Mesenchymal stem cell (in vitro differentiated cells and primary cell): ENCODE results near the gene GBP4.

Experiments
- DNase-seq: peaks from one replicate; pipeline ENCODE4 v3.0.0-alpha.2; 2013
- H2AFZ ChIP-seq: one replicate; pipeline ENCODE4 v1.6.1; 2013; ENCODE audit warnings: low read depth, mild to moderate bottlenecking, control low read depth, inconsistent platforms, low read length, moderate library complexity
- H2AK5ac ChIP-seq: 2 replicates; pipeline ENCODE4 v1.6.1; 2013; ENCODE audit warnings: low read length, moderate library complexity, mild to moderate bottlenecking, inconsistent platforms; ENCODE audit not compliant: severe bottlenecking
- H2BK120ac ChIP-seq: one replicate; pipeline ENCODE4 v1.6.1; 2013; ENCODE audit warnings: low read depth, mild to moderate bottlenecking, inconsistent platforms, low read length, moderate library complexity
- H2BK12ac ChIP-seq, 2 experiments: one replicate each; pipeline ENCODE4 v1.6.1; 2013; ENCODE audit warnings: inconsistent platforms in 2 of 2, low read length in 2 of 2, mild to moderate bottlenecking in 2 of 2, moderate library complexity in 2 of 2, control low read depth in 1 of 2
- H2BK15ac ChIP-seq: one replicate; pipeline ENCODE4 v1.6.1; 2013; ENCODE audit warnings: mild to moderate bottlenecking, low read depth, inconsistent platforms; ENCODE audit not compliant: poor library complexity, severe bottlenecking
- H2BK5ac ChIP-seq: 2 replicates; pipeline ENCODE4 v1.6.1; 2013; ENCODE audit warnings: low read depth, mild to moderate bottlenecking, low read length, control low read depth, inconsistent platforms; ENCODE audit not compliant: poor library complexity, severe bottlenecking
- H3K14ac ChIP-seq, 2 experiments: one replicate each; pipeline ENCODE4 v1.6.1; 2013; ENCODE audit warnings: inconsistent platforms in 2 of 2, low read length in 2 of 2, control low read depth in 1 of 2, mild to moderate bottlenecking in 1 of 2, moderate library complexity in 1 of 2
- H3K18ac ChIP-seq, 2 experiments: one replicate each; pipeline ENCODE4 v1.6.1; 2013; ENCODE audit warnings: inconsistent platforms in 2 of 2, low read length in 2 of 2, control low read depth in 1 of 2, low read depth in 1 of 2, mild to moderate bottlenecking in 1 of 2
- H3K23ac ChIP-seq, 2 experiments: one replicate each; pipeline ENCODE4 v1.6.1; 2013; ENCODE audit warnings: inconsistent platforms in 2 of 2, low read length in 2 of 2, mild to moderate bottlenecking in 2 of 2, moderate library complexity in 2 of 2, control low read depth in 1 of 2
- H3K27ac ChIP-seq: 2 replicates; pipeline ENCODE4 v1.5.1; 2013; ENCODE audit warnings: mild to moderate bottlenecking, moderate library complexity, low read length, control low read depth, inconsistent platforms; ENCODE audit not compliant: poor library complexity, severe bottlenecking
- H3K27me3 ChIP-seq, 2 experiments: 2 replicates each; pipeline versions ENCODE4 v1.6.1 to v1.7.0; 2013; ENCODE audit warnings: low read length in 2 of 2, mild to moderate bottlenecking in 2 of 2, moderate library complexity in 2 of 2, control low read depth in 1 of 2, inconsistent platforms in 1 of 2; ENCODE audit not compliant: control insufficient read depth in 1 of 2, insufficient read depth in 1 of 2
- H3K36me3 ChIP-seq, 2 experiments: 2 replicates each; pipeline versions ENCODE4 v1.6.1 to v1.7.0; 2013; ENCODE audit warnings: low read length in 2 of 2, control low read depth in 1 of 2, inconsistent platforms in 1 of 2, low read depth in 1 of 2, mild to moderate bottlenecking in 1 of 2; ENCODE audit not compliant: insufficient read depth in 2 of 2, control insufficient read depth in 1 of 2
- H3K4ac ChIP-seq, 2 experiments: one replicate each; pipeline ENCODE4 v1.6.1; 2013; ENCODE audit warnings: inconsistent platforms in 2 of 2, low read length in 2 of 2, mild to moderate bottlenecking in 2 of 2, moderate library complexity in 2 of 2, control low read depth in 1 of 2, low read depth in 1 of 2
- H3K4me1 ChIP-seq: 2 replicates; pipeline ENCODE4 v1.6.1; 2013; ENCODE audit warnings: low read depth, low read length, control low read depth; ENCODE audit not compliant: control insufficient read depth, insufficient read depth
- H3K4me2 ChIP-seq: 2 replicates; pipeline ENCODE4 v1.6.1; 2013; ENCODE audit warnings: low read length, mild to moderate bottlenecking, inconsistent platforms; ENCODE audit not compliant: poor library complexity, severe bottlenecking
- H3K4me3 ChIP-seq, 2 experiments: 2 replicates each; pipeline versions ENCODE4 v1.5.1 to v1.7.0; 2013; ENCODE audit warnings: low read length in 2 of 2, mild to moderate bottlenecking in 2 of 2, control low read depth in 1 of 2, low read depth in 1 of 2; ENCODE audit not compliant: insufficient read depth in 1 of 2
- H3K79me1 ChIP-seq: replicated peaks from 2 replicates; pipeline ENCODE4 v1.6.1; 2013; ENCODE audit warnings: mild to moderate bottlenecking, control low read depth, low read length, inconsistent platforms; ENCODE audit not compliant: poor library complexity, severe bottlenecking
- H3K9ac ChIP-seq: 2 replicates; pipeline ENCODE4 v1.7.0; 2013; ENCODE audit warnings: mild to moderate bottlenecking, low read length, moderate library complexity
- H3K9me3 ChIP-seq: 2 replicates; pipeline ENCODE4 v1.7.0; 2013; ENCODE audit warnings: mild to moderate bottlenecking, low read length; ENCODE audit not compliant: control insufficient read depth
- H4K8ac ChIP-seq: one replicate; pipeline ENCODE4 v1.6.1; 2013; ENCODE audit warnings: inconsistent platforms, mild to moderate bottlenecking, low read length, moderate library complexity
- H4K91ac ChIP-seq: one replicate; pipeline ENCODE4 v1.6.1; 2013; ENCODE audit warnings: mild to moderate bottlenecking, low read length, inconsistent platforms
- WGBS: methylation state at CpG from one replicate; pipeline ENCODE4 v1.1.7; 2013; ENCODE audit warnings: mixed read lengths; 5-methylcytosine and 5-hydroxymethylcytosine counted together

GBP4 gene

DNA sequence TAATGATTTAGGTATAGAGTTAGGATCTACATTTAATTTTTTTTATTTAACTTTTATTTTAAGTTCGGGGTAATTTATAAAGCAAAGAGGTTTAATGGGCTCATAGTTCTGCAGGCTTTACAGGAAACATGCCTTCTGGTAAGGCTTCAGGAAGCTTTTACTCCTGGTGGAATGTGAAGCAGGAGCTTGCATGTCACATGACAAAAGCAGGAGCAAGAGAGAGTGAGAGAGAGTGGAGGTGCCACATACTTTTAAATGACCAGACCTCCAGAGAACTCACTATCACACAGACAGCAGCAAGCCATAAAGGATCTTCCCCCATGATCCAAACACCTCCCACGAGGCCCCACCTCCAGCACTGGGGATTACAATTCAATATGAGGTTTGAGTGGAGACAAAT, 55.3 kb downstream of the GBP4 start:
- Histone ChIP-seq H3K79me1 (no peaks in the 10 kb centered on the region), H3K4me1 (no peaks in the 10 kb centered on the region), H4K8ac (no peak overlapping the region), H2AFZ (no peak overlapping the region), H3K4ac (no peak overlapping the region), H3K18ac (no peak overlapping the region), H2BK12ac (no peak overlapping the region), H3K36me3 (no peaks in the 10 kb centered on the region), H3K9ac (no peak overlapping the region), H3K4me2 (no peak overlapping the region), H3K14ac (no peak overlapping the region), H3K27me3 (no peaks in the 10 kb centered on the region), H2BK15ac (no peak overlapping the region), H2AK5ac (no peak overlapping the region), H3K27ac (no peak overlapping the region), H2BK120ac (no peak overlapping the region), H3K4me3 (no peak overlapping the region), H3K9me3 (peaks cover 2% of the 10 kb centered on the region), H2BK5ac (no peak overlapping the region), H3K23ac (no peak overlapping the region), H4K91ac (no peak overlapping the region)
- 90% methylated on average over 2 of the region's 2 CpGs for WGBS
- DNase-seq, result no peak

- H2BK15ac ChIP-seq, result no peak overlapping the region
- H2AK5ac ChIP-seq, result no peak overlapping the region
- no peak overlapping the region for H3K14ac ChIP-seq
- H3K79me1 ChIP-seq, result no peaks in the 10 kb centered on the region
- no peak overlapping the region for H2BK5ac ChIP-seq
- WGBS, result 92% methylated on average over 2 of the region's 4 CpGs
- no peak overlapping the region for H3K9ac ChIP-seq
- peaks cover 6% of the 10 kb centered on the region for H3K9me3 ChIP-seq
- H3K36me3 ChIP-seq, result no peaks in the 10 kb centered on the region
- H4K8ac ChIP-seq, result no peak overlapping the region
- no peaks in the 10 kb centered on the region for H3K4me1 ChIP-seq
- H3K27me3 ChIP-seq, result no peaks in the 10 kb centered on the region
- no peak overlapping the region for H3K23ac ChIP-seq
- H4K91ac ChIP-seq, result no peak overlapping the region
- H3K4me2 ChIP-seq, result no peak overlapping the region
- DNase-seq, result no peak
- H2BK120ac ChIP-seq, result no peak overlapping the region
- no peak overlapping the region for H3K4me3 ChIP-seq
- no peak overlapping the region for H3K18ac ChIP-seq
- H3K27ac ChIP-seq, result no peak overlapping the region
- H2AFZ ChIP-seq, result no peak overlapping the region
- no peak overlapping the region for H3K4ac ChIP-seq
- no peak overlapping the region for H2BK12ac ChIP-seq
Measured at GRCh38 chr1:89142160-89142559, 56.6 kb downstream of the GBP4 start.

DNA sequence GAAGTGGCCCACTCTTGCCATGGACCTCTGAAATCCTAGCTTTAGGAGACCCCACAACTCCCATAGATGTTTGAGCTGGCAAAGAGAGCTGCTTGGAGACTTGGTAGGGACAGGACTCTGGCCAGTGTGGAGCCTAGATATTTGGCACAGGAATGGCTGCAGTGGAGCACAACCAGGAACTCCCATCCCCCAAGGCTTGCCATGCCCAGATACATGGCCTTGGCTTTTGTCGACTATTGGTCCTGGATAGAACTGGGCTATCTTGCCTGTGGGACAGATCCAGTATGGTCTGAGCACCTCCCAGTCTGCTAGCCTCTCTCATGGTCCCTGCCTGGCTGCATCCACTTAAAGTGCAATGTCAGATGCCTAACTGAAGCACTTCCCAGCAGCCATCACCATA, 65.0 kb downstream of the GBP4 start:
- Histone ChIP-seq H3K9me3 (peaks cover 6% of the 10 kb centered on the region), H4K91ac (no peak overlapping the region), H2BK15ac (no peak overlapping the region), H3K9ac (no peak overlapping the region), H3K4me1 (no peaks in the 10 kb centered on the region), H2BK5ac (no peak overlapping the region), H3K79me1 (no peaks in the 10 kb centered on the region), H2BK12ac (no peak overlapping the region), H3K4ac (no peak overlapping the region), H3K27ac (no peak overlapping the region), H3K36me3 (no peaks in the 10 kb centered on the region), H2AFZ (no peak overlapping the region), H3K4me2 (no peak overlapping the region), H3K4me3 (no peak overlapping the region), H4K8ac (no peak overlapping the region), H3K18ac (no peak overlapping the region), H3K23ac (no peak overlapping the region), H3K14ac (no peak overlapping the region), H3K27me3 (no peaks in the 10 kb centered on the region), H2AK5ac (no peak overlapping the region), H2BK120ac (no peak overlapping the region)
- 94% methylated on average over 1 of the region's 1 CpG for WGBS
- no peak for DNase-seq
